Measurements from ENCODE around the gene GLOD5.
"Not testable (repeated sequence)": the region's sequence is repeated elsewhere in the genome, so short reads cannot be mapped to it uniquely, and the experiment has no call there.

GLOD5 gene

DNA sequence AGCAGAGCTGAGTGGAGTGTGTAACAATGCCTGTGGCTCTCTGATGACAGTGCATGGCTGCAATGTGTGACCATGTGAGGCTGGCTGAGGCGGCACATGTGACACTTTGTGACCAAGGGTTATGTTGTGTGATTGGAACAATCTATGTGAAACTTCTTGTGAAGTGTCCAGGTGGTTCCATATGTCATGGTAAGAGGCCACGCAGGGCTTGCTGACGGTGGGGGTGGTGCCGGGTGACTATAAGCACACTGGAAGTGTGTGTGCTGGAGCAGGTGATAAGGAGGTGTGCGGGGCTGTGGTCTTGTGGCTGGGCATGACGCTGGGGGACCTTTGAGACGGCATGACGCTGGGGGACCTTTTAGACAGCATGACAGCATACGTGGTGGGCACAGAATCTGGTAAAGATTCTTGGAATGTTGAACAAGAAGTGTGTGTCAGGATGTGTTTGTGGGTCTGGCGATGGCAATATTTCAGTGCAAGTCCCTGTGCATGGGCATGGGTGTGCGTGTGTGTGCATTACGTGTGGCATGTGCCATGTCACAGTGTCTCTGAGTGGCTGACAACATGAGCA is 32.9 kb downstream of the GLOD5 start:
- DNase-seq (ENCODE audit: low spot score), result no peak

DNA sequence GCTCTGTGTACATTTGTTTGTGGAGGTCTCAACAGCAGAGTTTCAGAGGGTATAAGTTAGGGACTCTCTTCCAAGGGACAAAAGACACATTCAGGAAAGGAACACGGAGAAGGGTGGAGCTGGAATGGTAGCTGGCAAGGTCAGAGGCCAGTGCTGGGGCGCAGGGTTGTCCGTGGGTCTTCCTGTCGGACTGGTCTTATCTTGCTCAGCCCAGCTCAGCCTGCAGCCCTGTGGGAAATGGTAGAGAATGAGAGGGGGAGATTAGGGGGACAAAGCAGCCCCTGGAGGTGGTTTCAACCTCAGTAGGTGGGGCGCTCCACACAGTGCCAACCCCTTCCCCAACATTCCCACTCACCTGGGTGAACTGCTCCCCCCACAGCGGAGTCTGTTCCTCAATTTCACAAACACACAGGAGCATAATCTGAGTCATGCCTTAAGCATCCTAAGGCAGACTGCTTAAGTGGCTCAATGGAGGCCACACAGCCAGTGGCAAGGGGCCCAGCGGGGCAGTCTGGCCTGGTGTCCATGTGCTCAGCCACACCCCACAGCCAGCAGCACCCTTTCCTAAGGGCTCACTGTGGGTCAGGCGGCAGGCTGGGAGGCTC is 33.5 kb downstream of the GLOD5 start:
- DNase-seq (ENCODE audit: low spot score), result peak; percentile 55

DNA sequence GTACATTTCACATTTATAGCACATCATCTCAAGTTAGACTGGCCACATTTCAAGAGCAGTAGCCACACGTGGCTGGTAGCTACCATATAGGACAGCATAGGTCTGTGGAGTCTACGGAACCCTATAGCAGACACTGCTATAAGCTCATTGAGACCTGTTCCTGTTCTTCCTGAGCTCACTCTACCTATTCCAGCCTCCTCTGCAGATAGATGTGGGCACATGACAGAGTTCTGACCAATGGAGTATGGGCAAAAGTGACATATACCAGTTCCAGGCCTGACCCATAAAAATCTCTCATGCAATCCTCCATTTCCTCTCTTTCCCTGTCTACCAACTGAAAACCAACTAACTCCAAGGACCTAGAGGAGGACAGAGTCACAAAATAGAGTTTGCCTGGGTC is 36.8 kb downstream of the GLOD5 start:
- DNase-seq (ENCODE audit: low spot score), result no peak

DNA sequence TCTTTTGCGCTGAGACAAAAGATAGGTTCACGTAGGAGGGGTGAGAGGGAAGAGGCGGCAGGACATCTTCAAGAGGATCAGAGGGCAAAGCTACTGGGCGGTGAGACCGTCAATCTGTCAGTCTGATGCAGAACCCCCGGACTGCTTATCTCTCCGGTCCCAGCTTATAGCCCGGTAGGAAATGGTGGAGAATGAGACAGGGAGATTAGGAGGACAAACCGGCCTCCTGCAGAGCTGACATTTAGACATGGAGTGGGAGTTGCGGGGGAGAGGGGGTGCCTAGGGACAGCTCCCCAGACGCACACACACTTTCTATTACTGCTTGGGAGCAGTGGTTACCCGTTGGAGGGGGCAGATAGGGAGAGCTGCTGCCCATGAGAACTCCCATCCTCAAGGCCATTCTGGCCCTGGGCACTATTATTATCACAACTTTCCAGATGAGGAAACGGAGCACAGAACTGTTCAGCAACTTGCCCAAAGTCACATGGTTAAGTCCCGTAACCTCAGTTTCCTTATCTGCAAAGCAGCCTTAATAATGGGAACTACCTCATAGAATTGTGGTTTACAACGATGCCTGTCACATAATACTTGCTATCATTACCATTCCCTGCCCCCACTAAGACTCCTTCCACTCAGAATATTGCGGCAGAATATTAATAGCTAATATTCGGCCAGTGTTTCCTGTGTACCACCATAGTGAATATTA is 39.2 kb downstream of the GLOD5 start:
- DNase-seq (ENCODE audit: low spot score), result no peak

DNA sequence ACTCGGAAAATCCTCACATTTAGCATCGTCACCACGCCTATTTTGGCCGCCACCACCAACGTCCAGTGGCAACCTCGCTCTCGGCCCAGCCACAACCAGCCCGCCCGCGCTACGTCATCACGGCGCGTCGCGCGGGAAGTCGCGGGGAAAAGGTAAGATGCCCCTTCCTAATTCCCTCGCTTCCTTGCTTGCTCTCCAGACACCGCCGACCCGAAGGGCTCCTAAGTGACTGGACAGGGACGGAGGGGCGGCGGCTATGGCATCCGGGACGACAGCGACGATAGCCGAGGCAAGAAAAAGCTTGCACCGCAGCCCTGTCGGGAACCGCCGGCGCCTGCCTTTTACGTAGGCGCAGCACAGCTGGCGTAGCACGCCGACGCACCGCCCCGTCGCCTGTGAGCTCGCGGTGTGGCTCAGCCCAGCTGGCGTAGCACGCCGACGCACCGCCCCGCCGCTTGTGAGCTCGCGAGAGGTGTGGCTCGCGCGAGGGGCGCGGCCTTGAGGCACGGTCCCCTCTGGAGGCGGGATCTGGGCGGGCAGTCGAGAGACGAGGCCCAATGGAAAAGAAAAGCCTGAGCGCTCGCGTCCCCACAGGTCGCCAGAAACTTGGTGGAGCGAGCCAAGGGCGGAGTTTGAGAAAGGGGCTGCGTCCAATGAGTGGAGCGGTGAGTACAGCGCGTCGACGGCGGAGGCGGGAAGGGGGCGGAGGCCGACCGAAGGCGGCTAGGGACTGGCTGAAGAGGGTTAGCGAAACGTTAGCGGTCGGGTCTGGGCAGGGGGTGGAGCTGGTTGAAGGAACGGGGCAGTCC is 39.9 kb downstream of the GLOD5 start, which contains the start of gene HDAC6:
Gene HDAC6, plus strand, starts transcription at position 788 of the 809 bp plus-strand sequence. CDS start 626 bp downstream, outside the sequence.
- DNase-seq (ENCODE audit: low spot score), result peak; percentile 91

DNA sequence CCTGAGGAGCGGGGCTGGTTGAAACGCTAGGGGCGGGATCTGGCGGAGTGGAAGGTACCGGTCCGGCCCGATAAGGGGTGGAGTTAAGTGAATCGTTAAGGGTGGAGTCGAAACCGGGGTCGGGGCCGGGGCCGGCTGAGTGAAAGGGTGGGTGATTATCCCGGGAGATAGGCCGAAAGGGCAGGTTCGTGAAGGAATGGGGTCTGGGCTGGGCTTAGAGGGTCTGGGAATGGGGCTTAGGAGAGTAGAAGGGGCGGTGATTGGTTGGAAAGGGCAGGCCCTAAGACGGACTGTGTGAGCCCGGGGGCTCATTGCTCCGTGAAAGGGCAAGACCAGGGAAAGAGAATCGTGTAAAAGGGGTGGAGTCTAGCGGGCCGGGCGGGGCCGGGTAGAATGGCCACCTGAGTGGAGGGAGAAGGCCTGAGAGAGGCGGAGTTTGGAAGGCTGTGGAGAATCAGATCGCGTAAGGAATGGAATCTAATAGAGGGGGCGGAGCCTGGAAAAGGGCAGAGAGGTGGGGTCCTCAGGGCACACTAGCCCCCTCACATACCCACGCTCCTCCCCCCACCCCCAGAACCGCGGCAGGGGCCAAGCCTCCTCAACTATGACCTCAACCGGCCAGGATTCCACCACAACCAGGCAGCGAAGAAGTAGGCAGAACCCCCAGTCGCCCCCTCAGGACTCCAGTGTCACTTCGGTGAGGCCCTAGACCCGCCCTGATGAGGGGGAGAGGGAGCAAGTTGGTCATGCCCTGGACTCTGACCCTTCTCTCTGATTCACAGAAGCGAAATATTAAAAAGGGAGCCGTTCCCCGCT is 40.8 kb downstream of the GLOD5 start:
- DNase-seq (ENCODE audit: low spot score), result peak; percentile 75

DNA sequence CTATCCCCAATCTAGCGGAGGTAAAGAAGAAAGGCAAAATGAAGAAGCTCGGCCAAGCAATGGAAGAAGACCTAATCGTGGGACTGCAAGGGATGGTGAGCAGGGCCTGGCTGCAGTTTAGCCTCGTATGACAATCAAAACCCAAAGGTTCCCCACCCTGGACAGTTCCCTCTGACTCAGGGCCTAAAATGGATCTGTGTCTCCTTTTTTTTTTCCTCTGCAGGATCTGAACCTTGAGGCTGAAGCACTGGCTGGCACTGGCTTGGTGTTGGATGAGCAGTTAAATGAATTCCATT is 41.3 kb downstream of the GLOD5 start:
- no peak for DNase-seq (ENCODE audit: low spot score)

DNA sequence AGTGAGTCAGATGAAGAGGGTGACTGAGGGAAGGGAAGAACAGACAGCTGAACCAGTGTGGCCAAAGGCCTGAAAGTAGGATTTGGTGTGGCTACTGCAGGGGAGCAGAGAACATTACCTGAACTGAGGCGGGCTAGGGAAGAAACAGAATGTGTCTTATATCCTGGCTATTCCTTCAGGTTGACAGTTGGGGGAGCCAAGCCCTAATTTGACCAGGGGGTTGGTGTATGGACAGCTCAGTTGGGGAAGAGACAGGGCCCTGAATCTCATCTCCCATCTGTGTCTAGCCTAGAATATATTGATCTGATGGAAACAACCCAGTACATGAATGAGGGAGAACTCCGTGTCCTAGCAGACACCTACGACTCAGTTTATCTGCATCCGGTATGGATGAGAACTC is 44.5 kb downstream of the GLOD5 start:
- no peak for DNase-seq (ENCODE audit: low spot score)

DNA sequence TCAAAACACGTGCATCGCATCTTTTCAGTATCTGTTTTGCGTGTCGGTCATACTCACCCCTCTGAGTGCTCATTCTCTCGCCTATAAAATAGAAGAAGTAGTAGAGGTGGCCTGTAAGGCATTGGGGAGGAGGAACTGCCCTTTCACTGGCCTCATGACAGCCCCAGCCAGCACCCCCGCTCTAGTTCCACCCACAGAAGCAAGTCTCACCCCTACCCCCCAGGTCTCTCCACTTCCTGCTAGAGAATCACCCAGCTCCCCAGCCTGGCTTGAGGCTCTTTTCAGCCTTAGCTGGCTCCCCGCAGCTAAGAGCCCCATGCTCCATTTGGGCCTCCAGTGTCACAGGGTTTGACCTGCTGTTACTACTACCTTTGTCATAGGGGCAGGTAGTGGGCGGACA is 52.1 kb downstream of the GLOD5 start:
- DNase-seq (ENCODE audit: low spot score), result no peak

DNA sequence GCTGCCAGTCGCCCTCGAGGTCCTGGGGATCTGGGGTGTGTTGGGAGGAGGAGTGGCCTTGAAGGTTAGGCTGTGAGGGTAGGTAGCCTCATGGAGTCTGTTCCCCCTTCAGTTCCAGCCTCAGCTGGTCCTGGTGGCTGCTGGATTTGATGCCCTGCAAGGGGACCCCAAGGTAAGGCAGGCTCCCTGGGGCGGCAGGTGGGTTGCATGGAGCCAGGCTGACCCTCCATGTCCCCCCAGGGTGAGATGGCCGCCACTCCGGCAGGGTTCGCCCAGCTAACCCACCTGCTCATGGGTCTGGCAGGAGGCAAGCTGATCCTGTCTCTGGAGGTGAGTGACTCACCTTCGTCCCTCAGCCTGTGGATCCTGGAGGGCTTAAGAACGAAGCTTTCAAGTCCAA is 53.2 kb downstream of the GLOD5 start:
- no peak for DNase-seq (ENCODE audit: low spot score)

DNA sequence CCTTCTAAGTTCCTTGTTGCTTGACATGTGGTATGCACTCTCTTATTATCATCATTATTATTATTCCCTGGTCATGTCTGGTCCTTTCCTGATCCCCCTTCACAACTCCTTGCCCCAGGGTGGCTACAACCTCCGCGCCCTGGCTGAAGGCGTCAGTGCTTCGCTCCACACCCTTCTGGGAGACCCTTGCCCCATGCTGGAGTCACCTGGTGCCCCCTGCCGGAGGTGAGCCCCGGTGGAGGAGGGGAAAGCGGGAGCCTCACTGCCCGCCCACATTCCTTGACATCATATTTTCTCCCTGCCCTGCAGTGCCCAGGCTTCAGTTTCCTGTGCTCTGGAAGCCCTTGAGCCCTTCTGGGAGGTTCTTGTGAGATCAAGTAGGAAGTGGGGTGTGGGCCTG is 53.7 kb downstream of the GLOD5 start:
- DNase-seq (ENCODE audit: low spot score), result no peak

DNA sequence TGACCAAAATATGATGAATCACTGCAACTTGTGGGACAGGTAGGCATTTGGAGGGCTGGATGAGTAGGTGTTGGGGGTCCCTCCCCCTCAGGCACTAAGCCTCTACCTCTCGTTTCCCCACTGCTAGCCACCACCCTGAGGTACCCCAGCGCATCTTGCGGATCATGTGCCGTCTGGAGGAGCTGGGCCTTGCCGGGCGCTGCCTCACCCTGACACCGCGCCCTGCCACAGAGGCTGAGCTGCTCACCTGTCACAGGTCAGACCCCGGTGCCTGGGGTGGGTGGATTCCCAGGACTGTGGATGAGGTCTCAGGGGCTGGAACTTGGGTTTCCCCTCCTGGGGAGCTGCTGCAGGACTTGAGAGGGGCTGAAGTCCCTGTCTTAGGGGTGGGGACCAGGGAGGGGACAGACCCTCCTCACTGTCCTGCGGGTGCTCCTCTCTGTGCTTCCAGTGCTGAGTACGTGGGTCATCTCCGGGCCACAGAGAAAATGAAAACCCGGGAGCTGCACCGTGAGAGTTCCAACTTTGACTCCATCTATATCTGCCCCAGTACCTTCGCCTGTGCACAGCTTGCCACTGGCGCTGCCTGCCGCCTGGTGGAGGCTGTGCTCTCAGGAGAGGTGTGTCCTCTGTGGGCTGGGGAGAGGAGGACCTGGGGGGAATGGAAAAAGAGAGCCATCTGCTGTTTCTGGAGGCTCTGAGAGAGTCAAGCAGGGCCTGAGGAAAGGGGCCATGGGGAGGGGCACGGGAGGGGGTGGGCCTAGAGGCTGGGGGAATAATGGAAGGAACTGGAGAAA is 54.7 kb downstream of the GLOD5 start:
- DNase-seq (ENCODE audit: low spot score), result no peak

DNA sequence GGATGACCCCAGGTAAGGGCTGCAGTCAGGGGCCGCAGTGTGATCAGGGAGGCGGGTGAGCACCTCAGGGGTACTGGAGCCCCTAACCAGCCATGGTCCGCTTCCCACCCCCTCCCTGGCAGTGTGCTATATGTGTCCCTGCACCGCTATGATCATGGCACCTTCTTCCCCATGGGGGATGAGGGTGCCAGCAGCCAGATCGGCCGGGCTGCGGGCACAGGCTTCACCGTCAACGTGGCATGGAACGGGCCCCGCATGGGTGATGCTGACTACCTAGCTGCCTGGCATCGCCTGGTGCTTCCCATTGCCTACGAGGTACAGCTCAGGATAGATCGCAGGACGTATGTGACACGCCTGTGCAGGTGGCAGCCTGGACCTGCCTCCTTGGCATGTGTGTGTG is 56.6 kb downstream of the GLOD5 start:
- DNase-seq (ENCODE audit: low spot score), result no peak

DNA sequence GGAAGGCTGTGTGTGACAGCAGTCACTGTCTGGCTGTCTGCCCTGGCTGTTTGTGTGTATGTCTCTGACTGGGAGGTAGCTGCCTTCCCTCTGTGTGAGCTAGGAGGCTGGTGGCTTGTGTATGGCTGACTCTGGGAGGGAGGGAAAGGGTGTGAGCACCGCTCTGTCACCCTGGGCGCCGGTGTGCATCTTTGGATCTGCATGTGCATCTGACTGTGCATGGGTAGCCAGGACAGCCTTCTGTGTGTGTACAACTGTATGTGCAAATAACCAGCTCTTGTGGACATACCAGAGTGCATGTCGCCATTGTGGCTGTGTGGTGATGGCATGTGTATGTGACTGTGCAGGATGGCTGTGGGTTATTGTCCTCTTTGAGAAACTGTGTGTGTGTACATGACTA is 57.3 kb downstream of the GLOD5 start:
- no peak for DNase-seq (ENCODE audit: low spot score)

DNA sequence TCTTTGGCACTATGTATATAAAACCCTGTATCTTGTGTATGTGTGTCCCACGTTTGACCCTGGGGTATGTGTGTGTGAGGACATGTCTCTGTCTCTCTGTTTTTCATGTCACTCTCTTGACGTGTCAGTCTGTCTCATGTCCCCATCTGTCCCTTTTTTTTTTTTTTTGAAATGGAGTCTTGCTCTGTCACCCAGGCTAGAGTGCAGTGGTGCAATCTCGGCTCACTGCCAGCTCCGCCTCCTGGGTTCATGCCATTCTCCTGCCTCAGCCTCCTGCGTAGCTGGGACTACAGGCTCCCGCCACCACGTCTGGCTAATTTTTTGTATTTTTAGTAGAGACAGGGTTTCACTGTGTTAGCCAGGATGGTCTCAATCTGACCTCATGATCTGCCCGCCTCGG is 57.8 kb downstream of the GLOD5 start:
- not testable (repeated sequence) for DNase-seq (ENCODE audit: low spot score)

DNA sequence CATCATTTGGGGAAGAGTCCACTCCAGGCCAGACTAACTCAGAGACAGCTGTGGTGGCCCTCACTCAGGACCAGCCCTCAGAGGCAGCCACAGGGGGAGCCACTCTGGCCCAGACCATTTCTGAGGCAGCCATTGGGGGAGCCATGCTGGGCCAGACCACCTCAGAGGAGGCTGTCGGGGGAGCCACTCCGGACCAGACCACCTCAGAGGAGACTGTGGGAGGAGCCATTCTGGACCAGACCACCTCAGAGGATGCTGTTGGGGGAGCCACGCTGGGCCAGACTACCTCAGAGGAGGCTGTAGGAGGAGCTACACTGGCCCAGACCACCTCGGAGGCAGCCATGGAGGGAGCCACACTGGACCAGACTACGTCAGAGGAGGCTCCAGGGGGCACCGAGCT is 61.5 kb downstream of the GLOD5 start:
- DNase-seq (ENCODE audit: low spot score), result no peak
